BJ (cell line): Measurements from ENCODE around the gene TEX48. TPM values are rescaled to one million over a fixed set of nuclear protein-coding genes. Genes with fewer than 3 reads are reported as not detected.

Source experiments
- CTCF ChIA-PET: fragments of 350-600 bp; formaldehyde crosslinking; extraction: SDS; loops from one replicate; lab custom pipeline; 2021; ENCODE audit warnings: antibody characterized with exemption, inconsistent platforms; lab: Yijun Ruan, JAX
- POLR2A ChIA-PET: fragments of 300-600 bp; sonication (Branson Sonifier 250); formaldehyde crosslinking; extraction: SDS; loops from one replicate; lab custom pipeline; 2021; ENCODE audit warnings: antibody characterized with exemption; lab: Charles Lee
- DNase-seq: peaks from one replicate; pipeline ENCODE4 v3.0.0-alpha.2; 2011; ENCODE audit warnings: low read depth
- H3K27me3 ChIP-seq: 2 replicates; pipeline ENCODE4 v1.6.0; 2011; ENCODE audit warnings: low read length; ENCODE audit not compliant: control insufficient read depth, insufficient read depth
- H3K36me3 ChIP-seq: 2 replicates; pipeline ENCODE4 v1.5.1; 2011; ENCODE audit warnings: low read length; ENCODE audit not compliant: control insufficient read depth, insufficient read depth
- H3K4me3 ChIP-seq: 2 replicates; pipeline ENCODE4 v1.5.1; 2011; ENCODE audit warnings: low read depth, mild to moderate bottlenecking, control low read depth, low read length
- polyA plus RNA-seq: library from polyadenylated mRNA; depleted of rRNA; stranded (reverse); fragments of >200 nt; gene quantifications from 2 replicates; pipeline ENCODE4 v1.2.3, GENCODE V29; 2011
- TF ChIP-seq, protein P1 (sequence below): IDR thresholded peaks from 2 replicates; pipeline ENCODE4 v1.5.1; 2011; ENCODE audit warnings: low read depth, mild to moderate bottlenecking, control low read depth, inconsistent platforms, low read length, moderate library complexity; ENCODE audit not compliant: insufficient read depth

Gene TEX48
- polyA plus RNA-seq, 1 experiment = not detected

DNA sequence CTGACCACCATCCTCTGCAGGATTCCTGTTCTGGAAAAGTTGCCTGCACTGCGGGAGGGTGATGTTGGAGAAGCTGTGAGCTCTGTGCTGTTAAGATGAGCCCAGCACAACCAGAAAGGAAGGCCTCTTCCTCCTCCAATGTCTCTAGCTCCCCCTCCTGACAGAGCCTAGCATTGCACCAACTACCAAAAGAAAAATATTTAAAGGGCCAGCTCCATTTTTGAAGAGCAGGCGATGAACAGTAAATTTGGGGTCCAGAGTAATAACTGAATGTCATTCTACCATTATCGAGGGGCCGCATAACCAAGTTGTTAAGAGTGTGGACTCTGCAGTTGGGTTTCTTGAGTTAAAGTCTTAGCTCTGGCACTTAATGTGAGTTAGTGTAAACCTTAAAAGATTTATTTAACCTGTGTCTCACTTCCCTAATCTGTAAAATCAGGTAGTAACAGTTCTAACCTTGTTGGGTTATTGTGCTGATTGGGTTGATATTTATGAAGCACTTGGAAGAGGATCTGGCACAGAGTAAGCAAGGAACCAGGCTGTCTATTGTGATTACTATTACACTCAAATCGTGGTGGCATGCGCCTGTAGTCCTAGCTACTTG is 28.3 kb downstream of the TEX48 start:
- no peaks in the 10 kb centered on the region for H3K36me3 ChIP-seq
- H3K4me3 ChIP-seq = no peak overlapping the region
- CTCF ChIA-PET = interaction anchor here (0.6 to 7.3 kb wide), 59 partner anchors 8 to 930 kb away, joined by 3 to 150 read pairs (median 4); partner anchors contain the start of genes TEX48 and WHRN
- TF ChIP-seq, protein P1, sequence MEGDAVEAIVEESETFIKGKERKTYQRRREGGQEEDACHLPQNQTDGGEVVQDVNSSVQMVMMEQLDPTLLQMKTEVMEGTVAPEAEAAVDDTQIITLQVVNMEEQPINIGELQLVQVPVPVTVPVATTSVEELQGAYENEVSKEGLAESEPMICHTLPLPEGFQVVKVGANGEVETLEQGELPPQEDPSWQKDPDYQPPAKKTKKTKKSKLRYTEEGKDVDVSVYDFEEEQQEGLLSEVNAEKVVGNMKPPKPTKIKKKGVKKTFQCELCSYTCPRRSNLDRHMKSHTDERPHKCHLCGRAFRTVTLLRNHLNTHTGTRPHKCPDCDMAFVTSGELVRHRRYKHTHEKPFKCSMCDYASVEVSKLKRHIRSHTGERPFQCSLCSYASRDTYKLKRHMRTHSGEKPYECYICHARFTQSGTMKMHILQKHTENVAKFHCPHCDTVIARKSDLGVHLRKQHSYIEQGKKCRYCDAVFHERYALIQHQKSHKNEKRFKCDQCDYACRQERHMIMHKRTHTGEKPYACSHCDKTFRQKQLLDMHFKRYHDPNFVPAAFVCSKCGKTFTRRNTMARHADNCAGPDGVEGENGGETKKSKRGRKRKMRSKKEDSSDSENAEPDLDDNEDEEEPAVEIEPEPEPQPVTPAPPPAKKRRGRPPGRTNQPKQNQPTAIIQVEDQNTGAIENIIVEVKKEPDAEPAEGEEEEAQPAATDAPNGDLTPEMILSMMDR = peak; percentile 96
- no peaks in the 10 kb centered on the region for H3K27me3 ChIP-seq
- DNase-seq = peak; percentile 25
- POLR2A ChIA-PET = interaction anchor here (1.3 kb wide), 1 partner anchor 248 kb away, joined by 5 read pairs; no protein-coding TSS in a partner anchor

DNA sequence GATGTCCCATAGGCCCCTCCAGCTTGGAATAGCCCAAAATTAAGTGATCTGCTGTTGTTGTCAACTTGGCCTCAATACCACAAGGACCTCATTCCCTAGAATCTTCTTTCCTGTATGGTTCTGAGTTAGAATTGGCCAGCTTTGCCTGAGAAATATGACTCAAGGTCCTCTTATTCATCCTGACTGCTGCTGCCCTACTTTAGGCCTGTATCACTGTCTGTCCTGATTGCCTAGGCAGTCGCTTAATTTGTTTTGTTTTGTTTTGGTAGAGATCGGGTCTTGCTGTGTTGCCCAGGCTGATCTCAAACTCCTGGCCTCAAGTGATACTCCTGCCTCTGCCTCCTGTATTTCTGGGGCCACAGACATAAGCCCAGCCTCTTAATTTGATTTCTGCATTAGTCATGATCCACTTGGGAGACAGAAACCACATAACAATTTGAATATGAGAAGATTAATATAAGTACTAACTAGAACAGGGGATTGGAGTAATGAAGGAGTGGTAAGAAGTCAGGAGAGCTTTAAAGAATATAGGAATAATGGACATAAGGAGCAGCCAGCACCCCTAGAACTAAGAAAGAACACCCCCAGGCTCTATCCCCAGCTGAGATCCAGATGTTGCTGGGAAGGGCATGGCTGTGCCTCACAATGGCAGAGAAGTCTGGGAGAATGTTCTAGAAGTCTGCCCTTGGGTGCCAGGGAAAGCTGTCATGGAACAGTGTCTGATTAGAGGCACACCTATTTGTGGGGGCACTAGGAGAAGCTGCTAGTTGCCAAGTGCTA is 29.0 kb downstream of the TEX48 start:
- TF ChIP-seq, protein P1 = no peak
- DNase-seq = no peak

DNA sequence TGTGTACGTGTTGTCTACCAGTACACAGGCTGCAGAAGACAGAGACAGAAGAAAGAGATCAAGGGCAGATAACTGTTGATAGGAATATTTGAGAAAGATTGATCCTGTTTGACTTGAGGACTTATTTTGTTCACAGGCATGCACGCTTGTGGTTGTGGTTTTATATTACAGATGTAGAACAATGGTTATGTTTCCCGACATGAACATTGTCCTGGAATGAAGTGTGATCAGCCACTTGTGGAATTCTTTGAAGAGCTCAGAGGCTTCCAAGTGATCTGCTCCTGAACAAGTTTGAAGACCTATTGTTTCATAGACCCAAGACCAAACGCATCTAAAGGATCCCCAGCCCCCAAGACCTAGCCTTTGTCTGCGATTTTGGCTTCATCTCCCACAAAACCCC is 38.1 kb downstream of the TEX48 start:
- Histone ChIP-seq H3K27me3 (no peaks in the 10 kb centered on the region), H3K4me3 (no peak overlapping the region), H3K36me3 (peaks cover 10% of the 10 kb centered on the region)
- no peak for DNase-seq
- TF ChIP-seq, protein P1 = no peak
- ChIA-PET CTCF (interaction anchor here (0.7 to 3.0 kb wide), 4 partner anchors 9 to 209 kb away, joined by 3 to 15 read pairs (median 4); no protein-coding TSS in a partner anchor), POLR2A (no interaction called here)

More for the DNA sequence above, 29.0 kb downstream of the TEX48 start:
- H3K27me3 ChIP-seq = no peaks in the 10 kb centered on the region
- CTCF ChIA-PET = interaction anchor here (0.6 to 7.3 kb wide), 57 partner anchors 9 to 931 kb away, joined by 3 to 150 read pairs (median 4); partner anchors contain the start of genes TEX48 and WHRN
- H3K4me3 ChIP-seq = no peak overlapping the region
- POLR2A ChIA-PET = interaction anchor here (1.3 kb wide), 1 partner anchor 247 kb away, joined by 5 read pairs; no protein-coding TSS in a partner anchor
- no peaks in the 10 kb centered on the region for H3K36me3 ChIP-seq

DNA sequence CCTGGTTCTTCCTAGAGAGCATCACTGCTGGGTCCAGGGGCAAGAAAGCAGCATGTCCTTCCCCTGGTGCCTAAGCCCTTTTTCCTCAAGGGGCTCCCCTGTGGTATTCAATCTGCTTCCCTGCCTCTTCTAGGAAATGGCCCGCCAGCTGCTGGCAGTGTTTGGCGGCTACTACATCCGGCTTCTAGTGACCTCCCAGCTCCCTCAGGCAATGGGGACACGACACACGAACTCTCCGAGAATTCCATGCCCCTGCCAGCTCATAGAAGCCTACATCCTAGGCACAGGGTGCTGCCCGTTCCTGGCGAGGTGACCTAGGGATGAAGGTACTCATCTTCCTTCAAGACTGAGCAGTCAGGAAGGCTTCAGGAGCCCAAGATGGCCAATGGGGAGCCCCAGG is 39.0 kb downstream of the TEX48 start:
- TF ChIP-seq, protein P1 = no peak
- CTCF ChIA-PET = interaction anchor here (1.5 to 3.0 kb wide), 2 partner anchors 10 to 19 kb away, joined by 3 to 15 read pairs; no protein-coding TSS in a partner anchor
- Histone ChIP-seq H3K36me3 (peaks cover 12% of the 10 kb centered on the region), H3K27me3 (no peaks in the 10 kb centered on the region), H3K4me3 (no peak overlapping the region)
- DNase-seq = no peak
- POLR2A ChIA-PET = no interaction called here

DNA sequence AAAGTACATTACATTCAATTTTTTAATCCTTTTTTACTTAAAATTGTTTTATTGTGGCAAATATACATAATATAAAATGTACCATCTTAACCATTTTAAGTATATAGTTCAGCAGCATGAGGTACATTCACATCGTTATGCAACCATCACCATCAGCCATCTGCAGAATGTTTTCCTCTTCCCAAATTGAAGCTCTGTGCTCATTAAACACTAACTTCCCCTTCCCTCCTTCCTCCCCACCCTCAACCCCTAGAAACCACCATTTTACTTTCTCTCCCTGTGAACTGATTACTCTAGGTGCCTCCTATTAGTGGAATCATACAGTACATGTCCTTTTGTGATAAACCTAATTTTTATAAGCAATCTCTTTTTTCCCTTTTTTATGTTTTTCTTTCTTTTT is 40.0 kb downstream of the TEX48 start:
- DNase-seq = no peak
- TF ChIP-seq, protein P1 = no peak
- POLR2A ChIA-PET = no interaction called here
- H3K36me3 ChIP-seq = peaks cover 12% of the 10 kb centered on the region
- CTCF ChIA-PET = interaction anchor here (0.6 to 1.3 kb wide), 3 partner anchors 11 to 23 kb away, joined by 3 to 5 read pairs (median 4); no protein-coding TSS in a partner anchor
- H3K27me3 ChIP-seq = no peaks in the 10 kb centered on the region
- no peak overlapping the region for H3K4me3 ChIP-seq
